ENCODE results near the gene CABP2.

DNA sequence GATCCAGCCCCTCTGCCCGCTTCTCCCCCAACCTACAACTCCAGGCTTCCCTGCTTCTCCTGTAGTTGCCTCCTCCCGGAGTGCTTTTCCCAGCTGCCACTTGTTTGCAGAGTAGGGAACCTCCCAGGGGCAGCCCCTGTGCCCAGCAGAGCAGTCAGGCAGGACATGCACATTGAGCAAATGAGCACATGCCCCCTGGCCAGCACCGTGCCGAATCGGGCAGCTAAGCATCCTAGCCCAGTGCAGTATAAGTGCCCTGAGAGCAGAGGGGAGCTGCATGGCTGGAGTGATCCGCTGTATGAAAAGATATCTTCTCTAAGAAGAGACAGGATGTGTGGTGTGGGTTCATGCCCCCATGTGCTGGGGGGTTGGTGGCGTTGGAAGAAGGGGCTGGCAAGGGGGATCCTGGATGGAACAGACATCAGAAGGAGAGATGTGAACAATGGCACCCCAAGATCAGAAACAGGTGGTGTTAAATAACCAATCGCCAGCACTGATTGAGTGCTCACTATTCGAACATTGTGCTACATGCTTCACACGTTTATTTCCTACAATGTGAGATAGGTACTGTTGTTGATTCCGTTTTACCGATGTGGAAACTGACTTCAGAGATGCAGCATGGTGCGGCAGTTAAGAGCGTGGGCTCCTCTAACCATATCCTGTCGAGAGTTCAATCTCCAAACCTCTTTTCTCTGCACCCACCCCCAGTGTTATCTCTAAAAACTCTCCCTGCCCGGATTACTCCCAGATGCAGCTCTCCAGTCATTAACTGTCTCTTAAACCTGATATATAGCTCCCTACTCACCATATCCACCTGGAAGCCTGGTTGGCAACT is 39.2 kb downstream of the CABP2 start:
- TF ChIP-seq, protein P1, sequence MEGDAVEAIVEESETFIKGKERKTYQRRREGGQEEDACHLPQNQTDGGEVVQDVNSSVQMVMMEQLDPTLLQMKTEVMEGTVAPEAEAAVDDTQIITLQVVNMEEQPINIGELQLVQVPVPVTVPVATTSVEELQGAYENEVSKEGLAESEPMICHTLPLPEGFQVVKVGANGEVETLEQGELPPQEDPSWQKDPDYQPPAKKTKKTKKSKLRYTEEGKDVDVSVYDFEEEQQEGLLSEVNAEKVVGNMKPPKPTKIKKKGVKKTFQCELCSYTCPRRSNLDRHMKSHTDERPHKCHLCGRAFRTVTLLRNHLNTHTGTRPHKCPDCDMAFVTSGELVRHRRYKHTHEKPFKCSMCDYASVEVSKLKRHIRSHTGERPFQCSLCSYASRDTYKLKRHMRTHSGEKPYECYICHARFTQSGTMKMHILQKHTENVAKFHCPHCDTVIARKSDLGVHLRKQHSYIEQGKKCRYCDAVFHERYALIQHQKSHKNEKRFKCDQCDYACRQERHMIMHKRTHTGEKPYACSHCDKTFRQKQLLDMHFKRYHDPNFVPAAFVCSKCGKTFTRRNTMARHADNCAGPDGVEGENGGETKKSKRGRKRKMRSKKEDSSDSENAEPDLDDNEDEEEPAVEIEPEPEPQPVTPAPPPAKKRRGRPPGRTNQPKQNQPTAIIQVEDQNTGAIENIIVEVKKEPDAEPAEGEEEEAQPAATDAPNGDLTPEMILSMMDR (conservative IDR thresholded peaks at IDR 0.05) = no peak
- no peak for TF ChIP-seq EZH2 (IDR thresholded peaks at IDR 0.05; ENCODE audit: low read depth)

Measured in PC-9 (cell line).